IPS DF 19.7 (cell line): ENCODE results near the gene DENND5B.
"Not testable (repeated sequence)": the region's sequence is repeated elsewhere in the genome, so short reads cannot be mapped to it uniquely, and the experiment has no call there.

Experiments
- DNase-seq: peaks from one replicate; pipeline ENCODE4 v3.0.0-alpha.2; 2013; ENCODE audit warnings: low read depth, low spot score

The DENND5B gene

GRCh38 chr12:31591380-31591901, 505 bp upstream of the DENND5B start:
- DNase-seq, result no peak

- DNase-seq, result no peak
These were observed 863 bp downstream of the DENND5B start for GRCh38 chr12:31589904-31590641.

DNA sequence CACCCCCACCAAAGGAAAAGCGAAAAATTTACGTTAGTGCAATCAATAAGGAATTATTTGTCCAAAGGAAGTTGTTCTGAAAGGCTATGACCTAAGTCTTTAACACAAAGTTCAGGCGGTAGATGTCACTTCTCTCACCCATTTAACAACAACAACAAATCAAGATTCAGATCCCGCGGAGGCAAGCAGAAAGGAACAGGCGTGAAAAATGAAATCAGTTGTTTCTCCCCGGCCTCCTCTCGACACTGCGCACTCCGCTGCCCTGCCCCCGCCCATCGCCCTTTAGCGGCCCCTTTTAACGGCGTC, 1.4 kb downstream of the DENND5B start:
- DNase-seq, result no peak

- DNase-seq, result no peak
These were observed 2.0 kb downstream of the DENND5B start for GRCh38 chr12:31588976-31589375.

DNA sequence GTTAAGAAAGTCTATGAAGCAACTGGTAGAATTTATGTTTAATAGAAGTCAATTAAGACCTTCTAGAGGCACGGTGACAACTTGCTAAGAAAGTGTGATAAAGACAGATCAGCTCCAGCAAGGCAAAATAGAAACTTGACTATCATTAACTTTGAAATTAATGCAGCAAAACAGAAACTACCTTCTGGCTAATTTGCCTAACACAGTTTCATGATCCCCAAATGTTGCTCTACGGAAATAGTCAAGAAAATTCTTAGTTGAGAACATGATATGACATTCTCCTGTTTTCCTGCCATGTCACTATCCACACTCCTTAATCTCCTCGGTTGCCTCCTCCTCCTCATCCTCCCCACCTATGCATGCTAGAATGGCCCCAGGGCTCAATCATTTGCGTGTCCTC, 4.2 kb downstream of the DENND5B start:
- no peak for DNase-seq

DNA sequence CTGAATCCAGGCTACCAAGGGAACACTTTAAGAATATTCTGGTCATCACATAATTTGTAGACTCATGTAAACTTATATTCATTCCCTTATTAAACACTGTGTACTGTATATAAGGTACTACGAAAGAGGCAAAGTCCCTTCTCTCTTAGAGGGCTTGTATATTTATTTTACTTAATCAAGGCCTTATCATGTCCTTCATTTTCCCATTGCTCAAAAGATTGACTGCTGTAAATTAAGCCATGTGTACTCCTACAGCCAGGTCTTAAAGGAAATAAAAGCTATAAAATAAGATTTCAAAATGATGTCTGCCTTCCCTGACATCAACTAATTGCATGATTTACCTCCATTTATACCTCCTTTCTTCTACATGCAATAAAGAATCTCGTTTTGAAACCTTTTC, 5.0 kb downstream of the DENND5B start:
- no peak for DNase-seq

DNA sequence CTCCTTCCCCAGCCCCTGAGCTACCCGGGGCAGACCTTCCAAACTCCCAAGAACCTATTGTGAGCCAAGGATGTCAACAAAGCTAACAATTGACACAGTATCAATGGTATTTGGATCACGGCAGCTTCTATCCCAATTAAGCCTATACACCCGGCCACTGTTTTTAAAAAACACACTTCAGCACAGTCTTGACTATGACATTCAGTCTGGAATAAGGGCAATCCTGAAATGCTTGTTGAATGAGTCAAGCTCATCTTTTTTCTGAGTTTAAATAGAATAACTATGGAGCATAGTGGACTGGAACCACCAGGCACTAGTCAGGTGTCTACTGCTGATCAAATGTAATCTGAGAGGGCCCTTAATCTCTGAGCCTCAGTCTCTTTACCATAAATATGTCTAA, 5.7 kb downstream of the DENND5B start:
- DNase-seq, result no peak

DNA sequence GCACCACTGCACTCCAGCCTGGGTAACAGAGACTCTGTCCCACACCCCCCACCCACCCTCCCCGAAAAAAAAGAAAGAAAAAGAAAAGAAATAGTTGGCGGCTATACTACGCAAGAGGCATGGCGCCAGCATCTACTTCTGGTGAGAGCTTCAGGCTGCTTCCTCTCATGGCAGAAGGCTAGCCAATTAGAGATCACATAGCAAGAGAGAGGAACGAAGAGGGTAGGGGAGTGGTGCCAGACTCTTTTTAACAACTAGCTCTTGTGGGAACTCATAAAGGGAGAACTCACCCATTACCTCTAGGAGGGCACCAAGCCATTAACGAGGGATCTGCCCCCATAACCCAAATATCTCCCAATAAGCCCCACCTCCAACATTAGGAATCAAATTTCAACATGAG, 6.2 kb downstream of the DENND5B start:
- no peak for DNase-seq

GRCh38 chr12:31583878-31584277, 7.1 kb downstream of the DENND5B start:
- no peak for DNase-seq

DNA sequence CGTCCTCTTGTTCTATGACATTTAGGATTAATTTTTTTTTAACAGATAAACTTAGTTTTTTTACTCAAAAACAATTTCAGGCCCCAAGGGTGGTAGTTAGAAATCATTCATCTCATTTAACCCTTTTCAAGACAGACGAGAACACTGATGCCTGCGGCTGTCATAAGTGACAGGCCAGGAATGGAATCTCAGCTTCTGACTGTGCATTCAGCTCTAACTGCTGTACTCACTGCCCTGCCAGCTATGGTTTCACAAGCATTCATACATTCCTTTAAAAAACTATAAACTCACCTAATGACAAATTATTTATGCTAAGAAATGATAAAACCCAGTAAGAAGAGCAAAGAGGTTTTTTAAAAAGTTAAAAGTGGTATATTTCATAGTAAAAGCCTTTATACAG, 8.8 kb downstream of the DENND5B start:
- DNase-seq, result no peak

GRCh38 chr12:31578632-31579031, 12.3 kb downstream of the DENND5B start:
- no peak for DNase-seq

- no peak for DNase-seq
These were observed 15.9 kb downstream of the DENND5B start for GRCh38 chr12:31574803-31575575.

DNA sequence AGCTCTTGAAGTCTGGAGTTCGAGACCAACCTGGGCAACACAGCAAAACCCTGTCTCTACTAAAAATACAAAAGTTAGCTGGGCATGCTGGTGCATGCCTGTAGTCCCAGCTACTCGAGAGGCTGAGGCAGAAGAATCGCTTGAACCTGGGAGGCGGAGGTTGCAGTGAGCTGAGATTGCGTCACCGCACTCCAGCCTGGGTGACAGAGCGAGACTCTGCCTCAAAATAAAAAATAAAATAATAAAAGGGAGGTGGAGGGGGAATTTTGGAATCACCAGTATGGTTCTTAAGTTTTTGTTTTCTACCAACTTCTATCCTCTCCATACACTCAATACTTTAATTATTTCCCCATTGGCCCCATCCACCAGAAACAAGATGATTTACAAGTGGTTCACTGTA, 16.6 kb downstream of the DENND5B start:
- not testable (repeated sequence) for DNase-seq

DNA sequence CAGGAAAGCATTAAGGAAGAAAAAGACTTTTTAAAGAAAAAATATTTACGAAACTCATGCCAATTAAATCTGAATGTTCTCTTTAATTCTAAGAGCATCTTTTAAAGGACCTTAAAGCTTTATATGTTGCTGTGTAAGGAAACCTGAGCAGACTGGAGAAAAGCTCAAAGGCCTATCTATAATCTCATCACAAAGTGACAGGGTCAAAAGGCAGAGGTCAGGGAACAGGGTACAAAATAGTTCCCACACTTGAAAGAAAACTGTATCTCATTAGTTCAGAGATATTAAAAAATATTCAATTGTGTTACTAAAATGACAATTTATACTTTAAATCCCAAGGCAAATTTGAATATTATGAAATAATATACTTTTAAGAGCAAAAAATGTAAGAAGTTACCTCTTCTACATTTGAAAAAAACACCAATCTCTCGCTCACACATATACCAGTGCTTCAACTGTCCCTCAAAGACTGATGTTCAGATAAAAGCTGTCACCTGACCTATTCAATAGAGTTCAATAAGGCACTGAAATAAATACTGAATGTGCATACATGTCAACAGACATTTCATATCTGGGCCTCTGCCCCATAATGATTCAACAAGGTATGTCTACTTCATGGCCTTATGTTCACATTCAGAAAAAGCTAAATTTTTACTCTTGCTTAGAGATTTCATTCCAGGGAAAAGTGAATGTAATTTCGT, 17.9 kb downstream of the DENND5B start:
- DNase-seq, result no peak

GRCh38 chr12:31570880-31571279, 20.1 kb downstream of the DENND5B start:
- peak; percentile 57 for DNase-seq

GRCh38 chr12:31569517-31569916, 21.4 kb downstream of the DENND5B start:
- not testable (repeated sequence) for DNase-seq

GRCh38 chr12:31568498-31568897, 22.4 kb downstream of the DENND5B start:
- no peak for DNase-seq

- no peak for DNase-seq
These were observed 23.9 kb downstream of the DENND5B start for GRCh38 chr12:31567029-31567428.

DNA sequence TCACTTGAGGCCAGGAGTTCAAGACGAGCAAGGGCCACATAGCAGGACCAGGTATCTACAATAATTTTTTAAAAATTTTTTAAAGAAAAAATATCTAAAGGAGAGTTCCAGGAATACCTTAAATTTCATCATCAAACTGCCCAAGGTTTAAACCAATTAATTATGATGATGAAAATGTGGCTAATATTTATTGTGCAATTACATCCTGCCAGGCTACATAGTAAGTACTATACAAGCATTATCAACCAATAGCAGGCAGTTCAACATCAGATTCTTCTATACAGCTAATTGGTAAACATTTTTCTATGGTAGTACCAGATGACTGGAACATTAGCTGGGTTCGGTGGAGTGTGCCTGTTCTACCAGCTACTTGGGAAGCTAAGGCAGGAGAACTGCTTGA, 24.4 kb downstream of the DENND5B start:
- DNase-seq, result no peak

GRCh38 chr12:31562594-31563328, 28.2 kb downstream of the DENND5B start:
- DNase-seq, result no peak

DNA sequence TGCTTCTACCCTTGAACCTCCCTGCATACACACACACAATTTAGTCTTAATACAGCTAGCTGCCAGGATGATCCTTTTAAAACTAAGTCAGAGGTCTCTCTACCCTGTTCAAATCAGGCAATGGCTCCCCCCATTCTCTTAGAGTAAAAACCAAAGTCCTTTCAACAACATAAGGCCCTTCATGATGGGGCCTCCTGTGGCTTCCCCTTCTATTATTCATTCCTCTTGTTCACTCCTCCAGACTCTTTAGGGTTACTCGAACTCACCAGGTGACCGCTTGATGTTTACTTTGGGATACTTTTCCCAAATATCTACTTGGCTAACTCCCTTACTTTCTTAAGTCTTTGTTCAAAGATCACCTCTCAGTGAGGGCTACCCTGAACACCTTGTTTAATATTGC, 30.4 kb downstream of the DENND5B start:
- peak; percentile 15 for DNase-seq

DNA sequence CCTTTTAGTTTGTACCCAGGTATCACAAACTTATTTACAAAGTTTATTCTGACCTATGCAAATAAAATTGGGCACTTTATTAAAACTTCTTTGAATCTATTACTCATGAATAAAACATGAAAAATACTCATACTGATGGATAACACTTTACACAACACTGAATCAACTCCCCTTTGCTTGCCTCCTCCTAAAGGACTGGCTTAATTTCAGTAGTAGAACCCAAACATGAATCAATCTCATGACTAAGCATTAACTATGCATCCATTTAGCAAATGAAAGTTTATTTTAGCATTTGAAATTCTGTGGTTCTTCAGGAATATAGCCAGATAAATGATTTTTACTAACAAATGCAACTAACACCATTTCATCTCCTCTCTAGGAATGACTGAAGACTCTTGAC, 32.4 kb downstream of the DENND5B start:
- no peak for DNase-seq
